ENCODE measurements around the gene TNMD. TPM values are rescaled to one million over a fixed set of nuclear protein-coding genes. Genes with fewer than 3 reads are reported as not detected.

TNMD gene
- total RNA-seq, 1 donor from 2014 or later = 0.29 TPM

DNA sequence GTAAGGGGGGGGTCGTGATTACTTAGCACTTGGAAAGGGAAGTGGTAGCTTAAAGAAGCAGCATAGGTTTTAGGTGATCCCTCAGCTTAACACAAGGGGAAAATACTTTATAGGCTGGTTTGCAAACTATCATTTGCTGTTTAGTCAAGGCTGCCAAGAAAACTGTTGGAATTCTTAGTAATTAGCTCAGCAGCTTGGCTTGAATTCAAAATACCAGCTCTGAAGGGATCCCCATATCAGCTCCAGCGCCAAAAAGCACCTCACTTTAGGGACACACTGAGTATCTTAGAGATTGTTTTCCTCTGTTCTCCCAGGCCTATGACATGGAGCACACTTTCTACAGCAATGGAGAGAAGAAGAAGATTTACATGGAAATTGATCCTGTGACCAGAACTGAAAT is 8.8 kb downstream of the TNMD start:
- Mint-ChIP-seq H3K36me3 (no peaks in the 10 kb centered on the region), H3K27ac (no peak overlapping the region), H3K4me3 (no peak overlapping the region), H3K9me3 (peaks cover 14% of the 10 kb centered on the region), H3K27me3 (ENCODE audit: low read depth) (no peaks in the 10 kb centered on the region), H3K4me1 (peaks cover 8% of the 10 kb centered on the region)
- TF ChIP-seq, protein P1, sequence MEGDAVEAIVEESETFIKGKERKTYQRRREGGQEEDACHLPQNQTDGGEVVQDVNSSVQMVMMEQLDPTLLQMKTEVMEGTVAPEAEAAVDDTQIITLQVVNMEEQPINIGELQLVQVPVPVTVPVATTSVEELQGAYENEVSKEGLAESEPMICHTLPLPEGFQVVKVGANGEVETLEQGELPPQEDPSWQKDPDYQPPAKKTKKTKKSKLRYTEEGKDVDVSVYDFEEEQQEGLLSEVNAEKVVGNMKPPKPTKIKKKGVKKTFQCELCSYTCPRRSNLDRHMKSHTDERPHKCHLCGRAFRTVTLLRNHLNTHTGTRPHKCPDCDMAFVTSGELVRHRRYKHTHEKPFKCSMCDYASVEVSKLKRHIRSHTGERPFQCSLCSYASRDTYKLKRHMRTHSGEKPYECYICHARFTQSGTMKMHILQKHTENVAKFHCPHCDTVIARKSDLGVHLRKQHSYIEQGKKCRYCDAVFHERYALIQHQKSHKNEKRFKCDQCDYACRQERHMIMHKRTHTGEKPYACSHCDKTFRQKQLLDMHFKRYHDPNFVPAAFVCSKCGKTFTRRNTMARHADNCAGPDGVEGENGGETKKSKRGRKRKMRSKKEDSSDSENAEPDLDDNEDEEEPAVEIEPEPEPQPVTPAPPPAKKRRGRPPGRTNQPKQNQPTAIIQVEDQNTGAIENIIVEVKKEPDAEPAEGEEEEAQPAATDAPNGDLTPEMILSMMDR (IDR thresholded peaks at IDR 0.05; ENCODE audit: unreplicated experiment) = no peak
- DNase-seq (ENCODE audit: low spot score in 2 of 2, unreplicated experiment in 2 of 2) = no peak

DNA sequence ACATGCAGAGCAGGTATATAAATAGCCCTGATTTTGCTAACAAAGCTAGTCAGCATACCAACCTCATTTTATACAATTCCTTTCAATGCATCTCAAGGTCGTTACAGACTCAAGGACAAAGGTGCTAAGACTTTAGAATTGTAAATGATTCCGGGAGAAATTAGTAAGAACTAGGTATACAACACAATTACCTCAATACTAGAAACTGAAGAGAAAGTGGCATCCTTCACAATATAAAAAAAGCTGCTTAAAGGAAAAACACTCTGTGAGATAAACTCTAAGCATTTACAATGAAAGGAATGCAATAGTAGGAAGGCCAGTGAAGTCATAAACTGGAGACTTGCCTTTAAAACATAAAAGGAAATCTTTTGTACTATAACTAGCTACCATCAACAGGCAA is 11.9 kb downstream of the TNMD start:
- H3K27ac Mint-ChIP-seq = no peak overlapping the region
- H3K9me3 Mint-ChIP-seq = peaks cover 19% of the 10 kb centered on the region
- peaks cover 18% of the 10 kb centered on the region for H3K4me1 Mint-ChIP-seq
- H3K4me3 Mint-ChIP-seq = no peak overlapping the region
- H3K36me3 Mint-ChIP-seq = no peaks in the 10 kb centered on the region
- no peaks in the 10 kb centered on the region for H3K27me3 Mint-ChIP-seq (ENCODE audit: low read depth)
- TF ChIP-seq, protein P1 (IDR thresholded peaks at IDR 0.05; ENCODE audit: unreplicated experiment) = no peak
- DNase-seq (ENCODE audit: low spot score in 2 of 2, unreplicated experiment in 2 of 2) = no peak

DNA sequence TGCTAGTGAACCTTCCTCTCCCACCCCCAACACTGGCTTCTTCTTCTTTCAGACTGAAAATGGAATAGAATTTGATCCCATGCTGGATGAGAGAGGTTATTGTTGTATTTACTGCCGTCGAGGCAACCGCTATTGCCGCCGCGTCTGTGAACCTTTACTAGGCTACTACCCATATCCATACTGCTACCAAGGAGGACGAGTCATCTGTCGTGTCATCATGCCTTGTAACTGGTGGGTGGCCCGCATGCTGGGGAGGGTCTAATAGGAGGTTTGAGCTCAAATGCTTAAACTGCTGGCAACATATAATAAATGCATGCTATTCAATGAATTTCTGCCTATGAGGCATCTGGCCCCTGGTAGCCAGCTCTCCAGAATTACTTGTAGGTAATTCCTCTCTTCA is 14.7 kb downstream of the TNMD start:
- TF ChIP-seq, protein P1 (IDR thresholded peaks at IDR 0.05; ENCODE audit: unreplicated experiment) = no peak
- DNase-seq (ENCODE audit: low spot score in 2 of 2, unreplicated experiment in 2 of 2) = no peak
- peaks cover 28% of the 10 kb centered on the region for H3K9me3 Mint-ChIP-seq
- H3K4me1 Mint-ChIP-seq = peaks cover 14% of the 10 kb centered on the region
- H3K27ac Mint-ChIP-seq = no peak overlapping the region
- H3K36me3 Mint-ChIP-seq = no peaks in the 10 kb centered on the region
- no peak overlapping the region for H3K4me3 Mint-ChIP-seq
- H3K27me3 Mint-ChIP-seq (ENCODE audit: low read depth) = no peaks in the 10 kb centered on the region

DNA sequence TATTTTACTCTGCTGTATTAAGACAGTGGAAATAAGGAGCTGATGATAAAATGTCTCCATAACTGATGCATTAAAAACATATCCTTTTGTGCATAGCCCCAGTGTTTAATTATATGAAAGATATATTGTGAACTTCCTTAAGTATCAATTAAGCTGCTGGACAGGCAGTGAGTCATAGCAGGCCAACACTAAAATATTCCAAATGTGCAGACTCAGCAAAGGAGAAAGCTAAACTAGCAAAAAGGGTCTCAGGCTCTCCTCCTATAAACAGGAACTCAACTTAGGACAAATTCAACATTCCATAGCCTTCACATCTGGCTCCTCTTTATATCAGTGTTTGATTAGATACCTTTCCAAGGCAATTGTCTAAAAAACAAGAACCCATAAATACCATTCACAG is 15.6 kb downstream of the TNMD start:
- no peak for DNase-seq (ENCODE audit: low spot score in 2 of 2, unreplicated experiment in 2 of 2)
- TF ChIP-seq, protein P1 (IDR thresholded peaks at IDR 0.05; ENCODE audit: unreplicated experiment) = no peak
- Mint-ChIP-seq H3K36me3 (no peaks in the 10 kb centered on the region), H3K4me3 (no peak overlapping the region), H3K27me3 (ENCODE audit: low read depth) (no peaks in the 10 kb centered on the region), H3K9me3 (peaks cover 27% of the 10 kb centered on the region), H3K4me1 (peaks cover 14% of the 10 kb centered on the region), H3K27ac (no peak overlapping the region)

DNA sequence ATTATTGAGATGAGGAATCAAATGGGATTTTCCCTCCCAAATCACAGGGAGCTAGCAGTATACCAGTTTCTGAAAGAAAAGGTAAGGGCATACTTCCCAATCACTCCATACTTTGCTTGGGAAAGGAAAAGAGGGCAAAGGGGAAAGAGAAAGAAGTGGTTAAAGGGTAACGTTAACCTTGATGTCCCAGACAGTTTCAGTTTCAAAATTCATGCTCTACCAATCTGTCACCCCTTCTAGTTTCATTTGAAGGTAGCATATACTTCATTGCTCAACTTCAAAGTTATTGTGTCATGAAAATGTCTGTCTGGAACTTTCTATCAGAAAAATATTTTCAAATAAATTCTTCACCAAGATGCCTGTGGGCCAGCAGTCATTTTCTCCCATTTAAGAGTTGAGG is 16.0 kb downstream of the TNMD start:
- Mint-ChIP-seq H3K4me1 (peaks cover 14% of the 10 kb centered on the region), H3K4me3 (no peak overlapping the region), H3K27ac (no peak overlapping the region), H3K36me3 (no peaks in the 10 kb centered on the region), H3K9me3 (peaks cover 22% of the 10 kb centered on the region), H3K27me3 (ENCODE audit: low read depth) (no peaks in the 10 kb centered on the region)
- no peak for DNase-seq (ENCODE audit: low spot score in 2 of 2, unreplicated experiment in 2 of 2)
- TF ChIP-seq, protein P1 (IDR thresholded peaks at IDR 0.05; ENCODE audit: unreplicated experiment) = no peak

DNA sequence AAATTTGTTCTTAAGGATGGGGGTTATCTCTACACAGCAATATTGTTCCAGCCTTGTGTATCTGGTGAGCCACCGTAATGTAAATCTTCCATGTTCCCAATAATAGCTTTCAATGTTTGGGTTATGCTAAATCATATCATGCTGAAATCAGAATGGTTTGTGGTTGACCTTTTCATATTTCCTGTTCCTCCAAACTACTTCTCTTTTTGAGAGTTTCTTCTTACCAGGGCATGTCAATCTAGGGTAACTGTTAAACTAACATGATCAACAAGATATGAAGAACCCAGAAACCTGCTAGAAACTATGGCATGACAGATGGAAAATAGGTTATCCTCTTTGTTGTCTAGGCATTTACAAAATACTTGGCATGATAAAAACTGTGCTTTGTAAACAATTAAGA is 22.0 kb downstream of the TNMD start:
- DNase-seq (ENCODE audit: low spot score in 2 of 2, unreplicated experiment in 2 of 2) = no peak
- Mint-ChIP-seq H3K36me3 (no peaks in the 10 kb centered on the region), H3K27me3 (ENCODE audit: low read depth) (no peaks in the 10 kb centered on the region), H3K9me3 (peaks cover 31% of the 10 kb centered on the region), H3K4me3 (no peak overlapping the region), H3K4me1 (peaks cover 5% of the 10 kb centered on the region), H3K27ac (no peak overlapping the region)
- TF ChIP-seq, protein P1 (IDR thresholded peaks at IDR 0.05; ENCODE audit: unreplicated experiment) = no peak
